HepG2 (cell line): Measurements from ENCODE around the gene FGD2. TPM values are rescaled to one million over a fixed set of nuclear protein-coding genes. Genes with fewer than 3 reads are reported as not detected.

Experiments used
- ATAC-seq: fragments of 200-7000 bp; cut with Tn5 transposase; 3 replicates; pipeline ENCODE4 v1.9.1; 2020; ENCODE audit warnings: mild to moderate bottlenecking, moderate library complexity
- BruUV-seq: library from RNA; stranded (reverse); fragments of 400-500 nt; replicated peaks from 2 replicates; lab custom pipeline; 2021; lab: Mats Ljungman, UMichigan
- CTCF ChIA-PET: fragments of 300-600 bp; formaldehyde crosslinking; extraction: SDS; loops from one replicate; lab custom pipeline; 2021; ENCODE audit warnings: low total read pairs, inconsistent platforms, low intra/inter-chr PET ratio; lab: Yijun Ruan, JAX
- POLR2A ChIA-PET: fragments of 350-600 bp; sonication (Branson Sonifier 250); formaldehyde crosslinking; loops from one replicate; lab custom pipeline; 2020; ENCODE audit warnings: antibody characterized with exemption, inconsistent platforms; lab: Yijun Ruan, JAX
- DNase-seq: peaks from one replicate; pipeline ENCODE4 v3.0.0-alpha.2; 2015; ENCODE audit warnings: low spot score
- FAIRE-seq: peaks from 3 replicates; lab custom pipeline; 2011; peaks lifted over from hg19 to GRCh38; lab: Jason Lieb, UNC
- H2AFZ ChIP-seq: one replicate; pipeline ENCODE4 v1.6.1; 2011; ENCODE audit warnings: low read length, inconsistent platforms
- H3K27ac ChIP-seq: fragments of 300-600 bp; 3 replicates; pipeline ENCODE4 v1.8.0; 2011; ENCODE audit warnings: mixed run types, mild to moderate bottlenecking, mixed read lengths, low read length, inconsistent platforms; ENCODE audit not compliant: insufficient read depth; ENCODE audit errors: extremely low read length
- H3K27me3 ChIP-seq, 2 experiments: fragments of 200-600 bp in 1 of 2; 2 replicates in 1 of 2; 3 replicates in 1 of 2; pipeline versions ENCODE4 v1.6.0 to v1.8.0; 2011; ENCODE audit warnings: low read length in 2 of 2, mild to moderate bottlenecking in 2 of 2, moderate library complexity in 2 of 2, inconsistent platforms in 1 of 2; ENCODE audit not compliant: insufficient read depth in 2 of 2, control insufficient read depth in 1 of 2
- H3K36me3 ChIP-seq, 2 experiments: fragments of 200-600 bp in 1 of 2; replicated peaks in 1 of 2; 2 replicates in 1 of 2; 3 replicates in 1 of 2; pipeline versions ENCODE4 v1.5.1 to v1.8.0; 2011; ENCODE audit warnings: low read length in 2 of 2, inconsistent platforms in 1 of 2; ENCODE audit not compliant: insufficient read depth in 2 of 2, control insufficient read depth in 1 of 2
- H3K4me1 ChIP-seq: 2 replicates; pipeline ENCODE4 v1.5.1; 2012; ENCODE audit warnings: low read length, inconsistent platforms; ENCODE audit not compliant: insufficient read depth
- H3K4me2 ChIP-seq: 2 replicates; pipeline ENCODE4 v1.6.0; 2011; ENCODE audit warnings: low read depth, low read length, inconsistent platforms
- H3K4me3 ChIP-seq, 3 experiments: fragments of 200-600 bp in 1 of 3; sonication (generic), shearing (Covaris generic) in 1 of 3; replicated peaks in 1 of 3; 2 replicates each; pipeline ENCODE4 v1.5.1; 2011 to 2016; ENCODE audit warnings: low read length in 3 of 3, inconsistent platforms in 2 of 3, low read depth in 2 of 3, mild to moderate bottlenecking in 2 of 3, control low read depth in 1 of 3, mixed read lengths in 1 of 3; ENCODE audit not compliant: insufficient read depth in 1 of 3
- H3K79me2 ChIP-seq: one replicate; pipeline ENCODE4 v1.6.1; 2011; ENCODE audit warnings: low read length, inconsistent platforms; ENCODE audit not compliant: insufficient read depth
- H3K9ac ChIP-seq: 2 replicates; pipeline ENCODE4 v1.6.0; 2011; ENCODE audit warnings: mild to moderate bottlenecking, low read depth, low read length, inconsistent platforms; ENCODE audit not compliant: insufficient read depth
- H3K9me3 ChIP-seq: 2 replicates; pipeline ENCODE4 v1.5.1; 2012; ENCODE audit warnings: mild to moderate bottlenecking, low read length
- H4K20me1 ChIP-seq: 2 replicates; pipeline ENCODE4 v1.6.0; 2011; ENCODE audit warnings: inconsistent platforms, mild to moderate bottlenecking, low read length, moderate library complexity; ENCODE audit not compliant: insufficient read depth
- ATF4 ChIP-seq, 2 experiments: fragments of 450-650 bp in 1 of 2; sonication (generic) in 1 of 2; formaldehyde crosslinking; IDR thresholded peaks; 2 replicates each; pipeline versions ENCODE4 v1.5.0 to v1.8.0; 2020 to 2022; ENCODE audit warnings: mild to moderate bottlenecking in 1 of 2, missing genetic modification reagents in 1 of 2
- CCAR2 ChIP-seq: fragments of 200-400 bp; formaldehyde crosslinking; optimal IDR thresholded peaks from 2 replicates; pipeline ENCODE3; 2018; ENCODE audit warnings: low read depth, mild to moderate bottlenecking, low read length, moderate library complexity
- FOXA1 ChIP-seq, 2 experiments: fragments of 450-650 bp in 1 of 2; sonication (generic) in 1 of 2; formaldehyde crosslinking in 1 of 2; IDR thresholded peaks; 2 replicates each; pipeline versions ENCODE4 v1.4.0 to v1.6.1; 2016 to 2020; ENCODE audit warnings: missing genetic modification reagents in 1 of 2
- GATAD1 ChIP-seq: IDR thresholded peaks from 2 replicates; pipeline ENCODE4 v1.6.1; 2016; ENCODE audit warnings: missing genetic modification reagents, missing compliant biosample characterization
- KLF15 ChIP-seq: sonication (generic); formaldehyde crosslinking; IDR thresholded peaks from 2 replicates; pipeline ENCODE4 v1.8.1; 2023; ENCODE audit warnings: borderline replicate concordance, mild to moderate bottlenecking, inconsistent platforms, missing genetic modification reagents, mixed read lengths
- RFX5 ChIP-seq: IDR thresholded peaks from 2 replicates; pipeline ENCODE4 v1.6.1; 2011; ENCODE audit warnings: low read depth, low read length, improper control_type of control experiment
- TEF ChIP-seq: sonication (generic); formaldehyde crosslinking; IDR thresholded peaks from 2 replicates; pipeline ENCODE4 v1.5.0; 2020; ENCODE audit warnings: missing genetic modification reagents
- U2AF1 ChIP-seq: fragments of 200-400 bp; formaldehyde crosslinking; optimal IDR thresholded peaks from 2 replicates; pipeline ENCODE3; 2017; ENCODE audit warnings: mild to moderate bottlenecking, low read depth, low read length
- ZNF12 ChIP-seq: sonication (generic); formaldehyde crosslinking; IDR thresholded peaks from 2 replicates; pipeline ENCODE4 v1.5.0; 2020; ENCODE audit warnings: missing genetic modification reagents
- WGBS: methylation state at CpG from one replicate; pipeline ENCODE4 v1.1.6; 2017; ENCODE audit warnings: low lambda C conversion rate; 5-methylcytosine and 5-hydroxymethylcytosine counted together
- in situ Hi-C: cut with HindIII; loops from 2 replicates; pipeline ENCODE4 v1.10.0; 2017; ENCODE audit warnings: low pct_unique_long_range_greater_than_20kb; ENCODE audit not compliant: extremely low pct_ligation_motif_present
- intact Hi-C: fragments of 100-400 bp; cut with micrococcal nuclease; formaldehyde crosslinking; loops from one replicate; pipeline ENCODE4 v1.10.0; 2022; ENCODE audit not compliant: unreplicated experiment
- polyA plus RNA-seq, 8 experiments: library from polyadenylated mRNA; depleted of rRNA in 3 of 8; stranded (reverse) in 7 of 8; unstranded in 1 of 8; fragments of >200 nt; fragmentation: Illumina TruSeq in 4 of 8; extraction: Trizol in 4 of 8; gene quantifications; 2 replicates each; pipeline versions ENCODE4 v1.2.1 to v1.2.3, GENCODE V29; 2011 to 2016; ENCODE audit warnings: low read depth in 4 of 8, missing spikeins in 1 of 8, mixed read lengths in 1 of 8; ENCODE audit not compliant: insufficient read depth in 1 of 8
- total RNA-seq, 5 experiments: library from RNA; depleted of rRNA; stranded (reverse); fragments of >200 nt; fragmentation: Illumina TruSeq; extraction: Trizol; gene quantifications; 2 replicates each; pipeline ENCODE4 v1.2.3, GENCODE V29; 2016; ENCODE audit warnings: low read depth in 1 of 5

FGD2 gene
- total and polyA plus RNA-seq, 2 of the 13 experiments (the other 11 are each of a cell fraction or from before 2014, with no cell fraction given): not detected

- ATAC-seq: no peak
- TF ChIP-seq RFX5: 0 out of 2 replicates have a peak, but pooled peaks have one; percentile 12
- TF ChIP-seq U2AF1: no peak
- no peak for TF ChIP-seq GATAD1 (CRISPR knock-in tag)
- no peak for TF ChIP-seq FOXA1 (IDR thresholded peaks at IDR 0.05)
- TF ChIP-seq FOXA1 (CRISPR knock-in tag; IDR thresholded peaks at IDR 0.05): no peak
- TF ChIP-seq ZNF12: no peak
- no peak for TF ChIP-seq CCAR2
- peak; percentile 52; the same call in 1 of the 2 replicates for TF ChIP-seq TEF (CRISPR knock-in tag)
- TF ChIP-seq KLF15 (CRISPR knock-in tag): no peak
- H3K4me3 ChIP-seq: no peak overlapping the region
- 82% methylated on average over 3 of the region's 3 CpGs for WGBS
- no peak overlapping the region for H3K27ac ChIP-seq
- H3K4me1 ChIP-seq: no peaks in the 10 kb centered on the region
- no TSS peak for BruUV-seq
- H3K79me2 ChIP-seq: no peaks in the 10 kb centered on the region
- intact Hi-C loops: no loop called here
- in situ Hi-C loops: no loop called here
- H3K27me3 ChIP-seq: 0 out of 5 replicates have a peak, but pooled peaks cover 0 to 7% of the 10 kb centered on the region in 2 experiments
- H4K20me1 ChIP-seq: no peaks in the 10 kb centered on the region
- FAIRE-seq: no peak
- peaks cover 42 to 52% of the 10 kb centered on the region in 2 experiments for H3K36me3 ChIP-seq
- ChIA-PET POLR2A (no interaction called here), CTCF (no interaction called here)
- no peak overlapping the region for H2AFZ ChIP-seq
- H3K4me2 ChIP-seq: no peak overlapping the region
- no peak for DNase-seq
- no peak overlapping the region for H3K9ac ChIP-seq
- no peaks in the 10 kb centered on the region for H3K9me3 ChIP-seq
Measured at GRCh38 chr6:36967301-36967700, 38.2 kb upstream of the FGD2 start.

GRCh38 chr6:36967757-36968156 lies 37.7 kb upstream of the FGD2 start:
- no peaks in the 10 kb centered on the region for H3K4me1 ChIP-seq
- no peak overlapping the region for H3K4me3 ChIP-seq
- no peak for DNase-seq
- no TSS peak for BruUV-seq
- CTCF ChIA-PET: no interaction called here
- no peak overlapping the region for H3K9ac ChIP-seq
- H3K79me2 ChIP-seq: no peaks in the 10 kb centered on the region
- no peaks in the 10 kb centered on the region for H3K9me3 ChIP-seq
- no peak overlapping the region for H3K4me2 ChIP-seq
- 91% methylated on average over 4 of the region's 4 CpGs for WGBS
- 0 out of 5 replicates have a peak, but pooled peaks cover 0 to 7% of the 10 kb centered on the region in 2 experiments for H3K27me3 ChIP-seq
- H2AFZ ChIP-seq: no peak overlapping the region
- POLR2A ChIA-PET: no interaction called here
- intact Hi-C loops: no loop called here
- H3K36me3 ChIP-seq: peaks cover 47 to 56% of the 10 kb centered on the region in 2 experiments
- no peak for ATAC-seq
- in situ Hi-C loops: no loop called here
- FAIRE-seq: no peak
- H4K20me1 ChIP-seq: no peaks in the 10 kb centered on the region
- H3K27ac ChIP-seq: no peak overlapping the region
- no peak for TF ChIP-seq ATF4 (CRISPR knock-in tag; IDR thresholded peaks at IDR 0.05)
